ENCODE measurements around the gene GPC6.

Gene GPC6

GRCh38 chr13:93851236-93851635 lies 624.6 kb downstream of the GPC6 start:
- ATAC-seq: no peak
- DNase-seq: no peak

GRCh38 chr13:93853912-93854311 lies 627.3 kb downstream of the GPC6 start:
- DNase-seq (no peak), ATAC-seq (no peak)

- DNase-seq (no peak), ATAC-seq (no peak)
Observed at GRCh38 chr13:93857126-93857525, 630.5 kb downstream of the GPC6 start.

GRCh38 chr13:93859716-93860115 lies 633.1 kb downstream of the GPC6 start:
- DNase-seq: no peak
- ATAC-seq: no peak

GRCh38 chr13:93861818-93862217 lies 635.2 kb downstream of the GPC6 start:
- no peak for DNase-seq
- ATAC-seq: no peak

GRCh38 chr13:93862259-93862658 lies 635.7 kb downstream of the GPC6 start:
- DNase-seq: no peak

GRCh38 chr13:93865235-93865634 lies 638.6 kb downstream of the GPC6 start:
- no peak for ATAC-seq
- DNase-seq: no peak

More at GRCh38 chr13:93862259-93862658, 635.7 kb downstream of the GPC6 start:
- no peak for ATAC-seq

- DNase-seq: no peak
- no peak for ATAC-seq
Observed at GRCh38 chr13:93867481-93867880, 640.9 kb downstream of the GPC6 start.

- ATAC-seq (no peak), DNase-seq (no peak)
Observed at GRCh38 chr13:93872376-93872775, 645.8 kb downstream of the GPC6 start.

- no peak for ATAC-seq
- no peak for DNase-seq
Observed at GRCh38 chr13:93872786-93873347, 646.3 kb downstream of the GPC6 start.

- no peak for ATAC-seq
- DNase-seq: no peak
Observed at GRCh38 chr13:93875547-93875946, 648.9 kb downstream of the GPC6 start.

- ATAC-seq: no peak
- no peak for DNase-seq
Observed at GRCh38 chr13:93876236-93876635, 649.6 kb downstream of the GPC6 start.

- ATAC-seq (no peak), DNase-seq (no peak)
Observed at GRCh38 chr13:93878675-93879074, 652.1 kb downstream of the GPC6 start.

- no peak for DNase-seq
Observed at GRCh38 chr13:93881411-93881810, 654.8 kb downstream of the GPC6 start.

GRCh38 chr13:93882086-93882651 lies 655.6 kb downstream of the GPC6 start:
- ATAC-seq (no peak), DNase-seq (no peak)

More at GRCh38 chr13:93881411-93881810, 654.8 kb downstream of the GPC6 start:
- no peak for ATAC-seq

- no peak for DNase-seq
- no peak for ATAC-seq
Observed at GRCh38 chr13:93889430-93889951, 662.9 kb downstream of the GPC6 start.

GRCh38 chr13:93899981-93900380 lies 673.4 kb downstream of the GPC6 start:
- DNase-seq (no peak), ATAC-seq (no peak)

GRCh38 chr13:93900731-93901130 lies 674.1 kb downstream of the GPC6 start:
- no peak for ATAC-seq
- DNase-seq: no peak

- DNase-seq (no peak), ATAC-seq (no peak)
Observed at GRCh38 chr13:93903909-93904308, 677.3 kb downstream of the GPC6 start.

GRCh38 chr13:93915269-93915809 lies 688.7 kb downstream of the GPC6 start:
- DNase-seq (no peak), ATAC-seq (no peak)

GRCh38 chr13:93922063-93922855 lies 695.7 kb downstream of the GPC6 start:
- DNase-seq: no peak
- no peak for ATAC-seq

GRCh38 chr13:93925990-93926389 lies 699.4 kb downstream of the GPC6 start:
- ATAC-seq: no peak
- DNase-seq: no peak

GRCh38 chr13:93926425-93926824 lies 699.8 kb downstream of the GPC6 start:
- DNase-seq (no peak), ATAC-seq (no peak)

All from stimulated activated naive CD8-positive, alpha-beta T cell treated with anti-CD3 and anti-CD28 coated beads, Interleukin-15, Interleukin-2, amounts not matched to agents 100 U/mL and 50 U/mL, for 24 hours (primary cell).